ENCODE measurements around the gene FOXN1. TPM values are rescaled to one million over a fixed set of nuclear protein-coding genes. Genes with fewer than 3 reads are reported as not detected.

FOXN1 gene
- total and polyA plus RNA-seq, 10 of the 15 experiments (the other 5 are each of a cell fraction or from before 2014, with no cell fraction given), result not detected

- TF ChIP-seq, protein P1, sequence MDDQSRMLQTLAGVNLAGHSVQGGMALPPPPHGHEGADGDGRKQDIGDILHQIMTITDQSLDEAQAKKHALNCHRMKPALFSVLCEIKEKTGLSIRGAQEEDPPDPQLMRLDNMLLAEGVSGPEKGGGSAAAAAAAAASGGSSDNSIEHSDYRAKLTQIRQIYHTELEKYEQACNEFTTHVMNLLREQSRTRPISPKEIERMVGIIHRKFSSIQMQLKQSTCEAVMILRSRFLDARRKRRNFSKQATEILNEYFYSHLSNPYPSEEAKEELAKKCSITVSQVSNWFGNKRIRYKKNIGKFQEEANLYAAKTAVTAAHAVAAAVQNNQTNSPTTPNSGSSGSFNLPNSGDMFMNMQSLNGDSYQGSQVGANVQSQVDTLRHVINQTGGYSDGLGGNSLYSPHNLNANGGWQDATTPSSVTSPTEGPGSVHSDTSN (IDR thresholded peaks at IDR 0.05; ENCODE audit: insufficient replicate concordance, low read depth, low read length), result no peak
- no peak for TF ChIP-seq EP300 (IDR thresholded peaks at IDR 0.05; ENCODE audit: borderline replicate concordance in 1 of 2, control insufficient read depth in 1 of 2, low read depth in 2 of 2, low read length in 2 of 2)
- no peak for TF ChIP-seq ZNF207 (IDR thresholded peaks at IDR 0.05; ENCODE audit: borderline replicate concordance)
- no peak for TF ChIP-seq CUX1 (IDR thresholded peaks at IDR 0.05; ENCODE audit: insufficient replicate concordance, low read depth, low read length)
- TF ChIP-seq STAT1 (conservative IDR thresholded peaks at IDR 0.05), result no peak
- TF ChIP-seq ZZZ3 (IDR thresholded peaks at IDR 0.05; ENCODE audit: control insufficient read depth, insufficient read length, low read depth), result no peak
- no peak for TF ChIP-seq NR2C1 (IDR thresholded peaks at IDR 0.05)
- no peak for TF ChIP-seq TCF3 (IDR thresholded peaks at IDR 0.05; ENCODE audit: borderline replicate concordance, insufficient read depth, low read depth, low read length)
Measured at GRCh38 chr17:28471531-28472342, 34.4 kb upstream of the FOXN1 start (continued).

Measured in GM12878 (cell line).